PC-3 (cell line): ENCODE measurements around the gene LDHAL6B.

Experiments used
- EZH2 ChIP-seq: fragments of 300-600 bp; sonication (generic); IDR thresholded peaks from one replicate; pipeline ENCODE4 v1.6.1; 2017; ENCODE audit warnings: antibody characterized with exemption, mild to moderate bottlenecking, low read length; ENCODE audit not compliant: unreplicated experiment
- EZH2phosphoT487 ChIP-seq: fragments of 300-600 bp; sonication (generic); IDR thresholded peaks from 2 replicates; pipeline ENCODE4 v1.6.1; 2018; ENCODE audit warnings: mild to moderate bottlenecking, antibody characterized with exemption, low read length, borderline replicate concordance
- TF ChIP-seq, protein P1 (sequence below): fragments of 300-600 bp; sonication (generic); conservative IDR thresholded peaks from 2 replicates; pipeline ENCODE4 v1.5.1; 2017; ENCODE audit warnings: antibody characterized with exemption, low read depth, mild to moderate bottlenecking, low read length

DNA sequence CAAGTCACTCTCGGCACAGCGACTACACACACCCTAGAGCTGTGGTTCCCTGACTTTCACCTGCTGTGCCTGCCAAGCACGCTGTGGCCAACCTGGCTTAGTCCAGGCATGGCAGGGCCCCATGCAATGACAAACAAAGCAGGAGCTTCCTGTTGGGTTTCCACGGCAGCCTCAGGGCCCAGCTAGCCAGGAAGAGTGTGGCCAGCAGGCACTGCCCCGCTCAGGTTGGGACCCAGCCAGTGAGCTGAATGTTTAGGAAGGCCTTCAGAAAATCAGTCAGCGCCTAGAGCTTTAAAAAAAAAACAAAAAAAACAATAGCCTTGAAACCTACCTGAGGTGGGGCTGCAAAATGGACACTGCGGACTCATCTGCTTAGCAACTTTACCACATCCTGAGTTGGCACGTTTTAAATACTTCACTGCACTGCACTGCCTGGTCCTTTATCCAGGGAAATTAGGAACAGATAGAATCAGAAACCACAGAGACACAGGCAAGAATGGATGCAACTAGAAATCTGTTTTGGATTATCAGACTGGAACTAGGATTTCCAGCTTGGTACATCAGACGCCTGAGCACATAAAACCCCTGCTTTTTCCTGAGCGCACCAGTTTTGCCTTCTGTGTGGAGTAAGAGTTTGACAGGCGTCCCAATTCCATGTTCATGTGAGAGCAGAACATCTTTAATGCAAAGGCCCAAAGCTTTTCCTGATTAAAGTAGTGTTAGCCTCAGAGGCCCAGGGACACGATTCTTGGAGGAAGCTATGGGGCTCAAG lies 36.2 kb upstream of the LDHAL6B start:
- TF ChIP-seq, protein P1, sequence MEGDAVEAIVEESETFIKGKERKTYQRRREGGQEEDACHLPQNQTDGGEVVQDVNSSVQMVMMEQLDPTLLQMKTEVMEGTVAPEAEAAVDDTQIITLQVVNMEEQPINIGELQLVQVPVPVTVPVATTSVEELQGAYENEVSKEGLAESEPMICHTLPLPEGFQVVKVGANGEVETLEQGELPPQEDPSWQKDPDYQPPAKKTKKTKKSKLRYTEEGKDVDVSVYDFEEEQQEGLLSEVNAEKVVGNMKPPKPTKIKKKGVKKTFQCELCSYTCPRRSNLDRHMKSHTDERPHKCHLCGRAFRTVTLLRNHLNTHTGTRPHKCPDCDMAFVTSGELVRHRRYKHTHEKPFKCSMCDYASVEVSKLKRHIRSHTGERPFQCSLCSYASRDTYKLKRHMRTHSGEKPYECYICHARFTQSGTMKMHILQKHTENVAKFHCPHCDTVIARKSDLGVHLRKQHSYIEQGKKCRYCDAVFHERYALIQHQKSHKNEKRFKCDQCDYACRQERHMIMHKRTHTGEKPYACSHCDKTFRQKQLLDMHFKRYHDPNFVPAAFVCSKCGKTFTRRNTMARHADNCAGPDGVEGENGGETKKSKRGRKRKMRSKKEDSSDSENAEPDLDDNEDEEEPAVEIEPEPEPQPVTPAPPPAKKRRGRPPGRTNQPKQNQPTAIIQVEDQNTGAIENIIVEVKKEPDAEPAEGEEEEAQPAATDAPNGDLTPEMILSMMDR = no peak
- TF ChIP-seq EZH2phosphoT487 (no peak), EZH2 (no peak)
